HG02943 (cell line): ENCODE results near the gene GNAI2.

Experiments used
- ATAC-seq: cut with Tn5 transposase; IDR thresholded peaks from one replicate; pipeline ENCODE4 v1.9.1; 2021; ENCODE audit warnings: mild to moderate bottlenecking, low read depth, moderate library complexity; ENCODE audit not compliant: unreplicated experiment

GNAI2 gene

DNA sequence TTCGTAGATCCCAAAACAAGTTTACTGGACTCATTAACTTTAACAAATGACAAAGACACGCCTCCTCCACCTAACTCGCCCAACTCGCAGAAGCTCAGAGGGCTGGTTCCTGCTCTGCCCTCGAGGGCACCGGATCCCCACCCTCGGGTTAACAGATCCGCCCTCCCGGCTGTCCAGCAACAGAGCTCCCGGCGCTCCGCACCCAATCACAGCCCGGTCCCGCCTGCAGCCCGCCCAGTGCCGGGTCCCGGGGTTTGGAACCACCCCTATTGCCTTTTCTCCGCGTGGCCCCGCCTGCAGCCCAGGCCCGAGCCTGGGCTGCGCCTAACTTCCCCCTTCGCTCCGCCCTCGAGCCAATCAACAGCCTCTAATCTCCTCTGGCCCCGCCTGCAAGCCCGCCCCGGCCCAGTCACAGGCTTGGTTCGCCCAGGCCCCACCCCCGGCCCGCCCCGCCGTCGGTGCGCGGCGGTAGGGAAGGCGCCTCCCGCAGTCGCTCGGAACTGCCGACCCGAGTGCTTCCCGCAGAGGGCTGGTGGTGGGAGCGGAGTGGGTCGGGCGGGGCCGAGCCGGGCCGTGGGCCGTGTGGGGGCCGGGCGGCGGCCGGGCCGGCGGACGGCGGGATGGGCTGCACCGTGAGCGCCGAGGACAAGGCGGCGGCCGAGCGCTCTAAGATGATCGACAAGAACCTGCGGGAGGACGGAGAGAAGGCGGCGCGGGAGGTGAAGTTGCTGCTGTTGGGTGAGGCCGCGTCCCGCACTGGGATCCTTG, at the start of gene GNAI2:
GNAI2 (plus strand) TSS at position 489 of the 768 bp plus-strand sequence; CDS start at position 621, 132 bp downstream.
- peak; percentile 95 for ATAC-seq

GRCh38 chr3:50187750-50188149, 48.3 kb upstream of the GNAI2 start:
- ATAC-seq: no peak

GRCh38 chr3:50189274-50189673, 46.7 kb upstream of the GNAI2 start:
- ATAC-seq: no peak

DNA sequence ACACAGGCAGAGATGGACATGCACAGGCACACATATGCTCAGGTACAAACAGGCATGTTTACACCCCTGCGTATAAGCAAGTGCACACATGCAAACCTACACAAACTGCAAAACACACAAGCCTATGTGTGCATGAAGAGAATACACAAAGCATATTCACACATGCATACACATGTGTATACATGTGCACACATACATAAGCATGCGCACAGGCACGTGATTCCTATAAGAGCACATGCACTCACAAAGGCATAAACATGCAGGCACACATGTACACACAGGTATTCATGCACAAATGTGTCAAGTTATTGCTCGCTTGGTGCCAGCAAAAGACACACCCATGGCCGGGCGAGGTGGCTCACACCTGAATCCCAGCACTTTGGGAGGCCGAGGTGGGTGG, 46.0 kb upstream of the GNAI2 start:
- ATAC-seq: no peak

- ATAC-seq: no peak
Measured at GRCh38 chr3:50190936-50191660, 44.9 kb upstream of the GNAI2 start, which contains the start of gene GNAT1. Gene GNAT1 (plus strand): TSS chr3:50191610. CDS start chr3:50191726, 116 bp downstream.

DNA sequence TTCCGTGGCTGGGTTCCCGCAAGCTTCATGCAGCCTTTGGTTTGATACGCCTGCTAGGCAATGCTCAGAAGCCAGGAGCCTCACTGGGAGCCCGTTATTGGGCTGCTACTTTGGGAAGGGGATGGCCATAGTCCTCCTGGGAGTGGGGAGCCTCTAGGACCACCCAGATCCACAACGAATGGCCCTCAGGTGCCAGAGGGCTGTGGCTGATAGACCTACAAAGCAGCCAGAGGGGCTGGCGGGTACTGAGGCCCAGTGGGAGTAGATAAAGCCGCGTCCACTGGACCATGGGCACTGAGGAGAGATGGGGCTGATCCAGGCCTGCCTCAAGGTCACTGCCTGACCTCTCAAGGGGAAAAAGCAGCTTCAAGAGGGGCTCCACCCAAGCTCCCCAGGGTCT, 43.9 kb upstream of the GNAI2 start:
- ATAC-seq: no peak

DNA sequence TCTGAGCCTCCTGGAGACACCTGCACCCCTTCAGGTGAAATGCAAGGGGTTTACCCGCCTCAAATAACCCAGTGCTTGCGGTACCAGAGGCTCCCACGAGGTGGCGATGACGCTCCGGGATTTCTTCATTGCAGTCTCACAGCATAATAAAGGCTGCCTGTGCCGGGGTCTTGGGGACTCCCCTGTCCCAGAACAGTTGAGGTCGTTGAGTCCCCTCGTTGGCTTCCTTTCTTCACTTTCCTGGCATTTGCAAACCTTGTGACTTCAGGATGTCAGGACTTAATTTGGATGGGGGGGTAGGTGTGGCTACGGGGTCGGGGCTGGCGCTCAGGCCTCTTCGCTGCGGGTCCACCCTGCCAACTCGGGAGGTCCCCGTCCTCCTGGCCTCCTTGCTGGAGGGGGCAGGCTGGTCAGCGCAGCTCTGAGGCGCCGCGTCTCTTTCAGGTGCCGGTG, 43.3 kb upstream of the GNAI2 start:
- ATAC-seq: no peak

DNA sequence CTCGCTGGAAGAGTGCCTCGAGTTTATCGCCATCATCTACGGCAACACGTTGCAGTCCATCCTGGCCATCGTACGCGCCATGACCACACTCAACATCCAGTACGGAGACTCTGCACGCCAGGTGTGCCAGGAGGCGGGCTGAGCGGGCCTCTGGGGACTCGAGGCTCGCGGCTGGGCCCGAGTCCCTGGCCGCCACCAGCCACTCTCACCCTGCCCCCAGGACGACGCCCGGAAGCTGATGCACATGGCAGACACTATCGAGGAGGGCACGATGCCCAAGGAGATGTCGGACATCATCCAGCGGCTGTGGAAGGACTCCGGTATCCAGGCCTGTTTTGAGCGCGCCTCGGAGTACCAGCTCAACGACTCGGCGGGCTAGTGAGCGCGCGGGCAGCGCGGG, 42.7 kb upstream of the GNAI2 start:
- no peak for ATAC-seq

GRCh38 chr3:50193746-50194127, 42.3 kb upstream of the GNAI2 start:
- no peak for ATAC-seq

DNA sequence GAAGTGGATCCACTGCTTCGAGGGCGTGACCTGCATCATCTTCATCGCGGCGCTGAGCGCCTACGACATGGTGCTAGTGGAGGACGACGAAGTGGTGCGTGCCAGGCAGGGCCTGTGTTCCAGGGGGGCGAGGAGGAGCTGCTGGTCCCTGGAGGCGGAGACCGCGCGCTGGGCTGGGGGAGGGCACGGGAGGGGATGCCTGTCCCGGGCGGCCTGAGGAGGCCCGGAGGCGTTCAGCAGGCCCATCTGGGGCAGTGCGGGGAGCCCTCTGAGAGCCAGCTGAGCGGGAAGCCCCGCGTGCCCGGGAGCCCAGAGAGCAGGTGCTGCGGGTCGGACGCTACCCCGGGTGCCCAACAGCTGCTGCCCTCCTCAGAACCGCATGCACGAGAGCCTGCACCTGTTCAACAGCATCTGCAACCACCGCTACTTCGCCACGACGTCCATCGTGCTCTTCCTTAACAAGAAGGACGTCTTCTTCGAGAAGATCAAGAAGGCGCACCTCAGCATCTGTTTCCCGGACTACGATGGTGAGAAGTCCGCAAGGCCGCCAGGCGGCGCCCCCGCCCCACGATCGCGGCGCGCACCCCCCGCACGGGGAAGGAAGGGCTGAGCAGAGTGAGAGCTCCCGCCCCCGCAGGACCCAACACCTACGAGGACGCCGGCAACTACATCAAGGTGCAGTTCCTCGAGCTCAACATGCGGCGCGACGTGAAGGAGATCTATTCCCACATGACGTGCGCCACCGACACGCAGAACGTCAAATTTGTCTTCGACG, 41.7 kb upstream of the GNAI2 start:
- no peak for ATAC-seq

DNA sequence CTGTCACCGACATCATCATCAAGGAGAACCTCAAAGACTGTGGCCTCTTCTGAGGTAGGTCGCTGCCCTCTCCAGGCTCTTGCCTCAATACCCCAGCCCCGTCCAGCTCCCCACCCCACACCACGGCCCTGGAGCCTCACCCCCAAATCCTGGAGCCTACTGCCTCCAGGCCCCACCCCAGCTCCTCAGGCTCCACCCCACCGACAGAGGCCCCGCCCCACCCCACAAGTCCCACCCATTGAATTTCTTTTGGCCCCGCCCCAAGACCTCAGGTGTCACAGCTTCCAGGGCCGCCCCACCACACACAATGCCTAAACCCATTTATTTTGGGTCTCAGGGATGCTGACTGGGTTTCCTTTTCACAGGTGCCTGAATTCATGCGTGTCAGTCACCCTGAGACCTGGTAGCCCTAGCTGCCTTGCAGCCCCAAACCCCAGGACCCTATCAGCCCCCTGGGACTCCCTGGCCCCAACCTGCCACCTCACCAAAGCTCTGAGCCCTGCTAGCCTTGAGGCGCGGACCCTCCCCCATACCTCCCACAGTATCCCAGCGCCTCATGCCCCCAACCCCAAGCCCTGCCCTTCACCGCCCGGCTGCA, 41.0 kb upstream of the GNAI2 start:
- ATAC-seq: no peak

- ATAC-seq: no peak
Measured at GRCh38 chr3:50195501-50196252, 40.3 kb upstream of the GNAI2 start.

DNA sequence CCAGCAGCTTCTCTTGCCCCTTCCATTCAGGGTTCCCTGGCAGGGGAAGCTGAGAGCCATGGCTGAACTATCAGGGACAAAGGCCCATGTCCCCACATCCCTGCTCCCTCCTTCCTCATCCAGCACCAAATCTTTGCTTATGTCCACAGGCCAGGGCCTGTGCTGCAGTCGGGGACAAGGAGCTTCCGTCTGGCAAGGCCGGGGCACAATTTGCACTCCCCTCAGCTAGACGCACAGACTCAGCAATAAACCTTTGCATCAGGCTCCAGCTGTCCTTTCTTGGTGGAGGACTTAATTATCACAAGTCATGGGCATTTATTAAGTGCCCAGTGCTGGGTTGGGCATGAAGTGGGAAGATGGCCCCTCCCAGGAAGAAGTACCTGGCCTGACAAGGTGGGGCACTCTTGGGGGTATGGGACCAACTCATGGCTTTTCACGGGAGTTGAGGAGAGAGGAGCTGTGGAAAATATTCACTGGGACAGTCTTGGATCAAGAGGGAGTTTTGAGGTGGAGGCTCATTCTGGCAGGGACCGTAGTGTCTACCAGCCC, 39.7 kb upstream of the GNAI2 start:
- ATAC-seq: no peak

- ATAC-seq: no peak
Measured at GRCh38 chr3:50201573-50202315, 34.3 kb upstream of the GNAI2 start.

- no peak for ATAC-seq
Measured at GRCh38 chr3:50202353-50203112, 33.5 kb upstream of the GNAI2 start.

DNA sequence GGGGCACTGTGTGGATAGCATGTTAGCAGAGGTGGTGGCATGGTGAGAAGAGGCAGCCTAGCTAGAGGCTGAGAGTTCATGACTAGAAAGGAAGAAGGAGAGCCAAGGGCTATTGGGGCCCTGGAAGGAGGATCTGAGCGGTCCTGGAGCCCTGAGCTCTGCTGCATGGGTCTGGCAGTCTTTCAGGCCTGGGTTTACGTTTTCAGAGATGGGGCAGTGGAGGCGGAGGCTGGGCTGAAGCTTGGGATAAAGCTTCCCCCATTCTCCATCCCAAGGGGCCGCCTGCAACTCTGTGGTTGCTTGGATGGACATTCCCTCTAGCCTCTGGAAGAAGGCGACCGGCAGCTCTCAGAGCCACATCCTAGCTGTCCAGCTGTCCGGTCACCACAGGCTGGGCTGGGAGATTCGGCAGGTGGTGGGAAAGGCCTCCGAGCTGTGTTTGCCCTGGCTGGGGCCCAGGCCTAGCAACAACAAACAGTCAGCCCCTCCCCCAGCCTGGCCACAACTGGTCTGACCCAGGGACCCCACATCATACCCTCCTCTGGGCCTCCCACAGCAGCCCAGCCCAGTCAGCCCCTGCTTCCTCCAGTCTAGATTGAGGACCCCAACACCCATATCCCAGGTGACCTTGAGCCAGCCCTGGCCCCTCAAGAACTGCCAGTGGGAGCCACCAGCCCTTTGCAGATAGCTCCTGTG, 32.7 kb upstream of the GNAI2 start:
- no peak for ATAC-seq
